Liver (tissue), 3 donors: ENCODE results near the gene ITGB6.

ENCODE experiments used
- CTCF ChIP-seq: fragments of 150-350 bp; IDR thresholded peaks from 2 replicates; pipeline ENCODE4 v1.5.1; 2017; ENCODE audit warnings: improper control_type of control experiment, low read depth, low read length; ENCODE audit not compliant: missing input control
- EGR1 ChIP-seq, 2 donors: IDR thresholded peaks; 2 replicates each; pipeline ENCODE4 v1.6.1; 2016 to 2018; ENCODE audit warnings: antibody characterized with exemption in 2 of 2, low read depth in 2 of 2
- HNF4G ChIP-seq: IDR thresholded peaks from 2 replicates; pipeline ENCODE4 v1.6.1; 2016; ENCODE audit warnings: antibody characterized with exemption
- JUND ChIP-seq, 2 donors: IDR thresholded peaks; 2 replicates each; pipeline ENCODE4 v1.6.1; 2016; ENCODE audit warnings: antibody characterized with exemption in 2 of 2
- RAD21 ChIP-seq, 2 donors: IDR thresholded peaks; 2 replicates each; pipeline ENCODE4 v1.6.1; 2016; ENCODE audit warnings: antibody characterized with exemption in 2 of 2, mild to moderate bottlenecking in 2 of 2
- SP1 ChIP-seq: IDR thresholded peaks from 2 replicates; pipeline ENCODE4 v1.6.1; 2018; ENCODE audit warnings: antibody characterized with exemption, mild to moderate bottlenecking
- donor health status: healthy.
- donor health status: healthy.

GRCh38 chr2:160140471-160140870, 59.6 kb downstream of the ITGB6 start:
- TF ChIP-seq RAD21 (IDR thresholded peaks at IDR 0.05) (no peak), CTCF (no peak), EGR1 (IDR thresholded peaks at IDR 0.05; ENCODE audit: low read depth in 2 of 2) (no peak), HNF4G (no peak), SP1 (no peak), JUND (IDR thresholded peaks at IDR 0.05) (no peak)
